Skin of body (tissue), 2 donors: ENCODE measurements around the gene USP16. TPM values are rescaled to one million over a fixed set of nuclear protein-coding genes. Genes with fewer than 3 reads are reported as not detected.

Source experiments
- DNase-seq: peaks from one replicate; lab custom pipeline; 2025; lab: John Stamatoyannopoulos, UW
- total RNA-seq: library from RNA; depleted of rRNA; stranded (reverse); fragments of >200 nt; gene quantifications from one replicate; pipeline ENCODE4 v1.2.3, GENCODE V29; 2014

USP16 gene
- total RNA-seq, 1 donor from 2014 or later, result 33.1 TPM

DNA sequence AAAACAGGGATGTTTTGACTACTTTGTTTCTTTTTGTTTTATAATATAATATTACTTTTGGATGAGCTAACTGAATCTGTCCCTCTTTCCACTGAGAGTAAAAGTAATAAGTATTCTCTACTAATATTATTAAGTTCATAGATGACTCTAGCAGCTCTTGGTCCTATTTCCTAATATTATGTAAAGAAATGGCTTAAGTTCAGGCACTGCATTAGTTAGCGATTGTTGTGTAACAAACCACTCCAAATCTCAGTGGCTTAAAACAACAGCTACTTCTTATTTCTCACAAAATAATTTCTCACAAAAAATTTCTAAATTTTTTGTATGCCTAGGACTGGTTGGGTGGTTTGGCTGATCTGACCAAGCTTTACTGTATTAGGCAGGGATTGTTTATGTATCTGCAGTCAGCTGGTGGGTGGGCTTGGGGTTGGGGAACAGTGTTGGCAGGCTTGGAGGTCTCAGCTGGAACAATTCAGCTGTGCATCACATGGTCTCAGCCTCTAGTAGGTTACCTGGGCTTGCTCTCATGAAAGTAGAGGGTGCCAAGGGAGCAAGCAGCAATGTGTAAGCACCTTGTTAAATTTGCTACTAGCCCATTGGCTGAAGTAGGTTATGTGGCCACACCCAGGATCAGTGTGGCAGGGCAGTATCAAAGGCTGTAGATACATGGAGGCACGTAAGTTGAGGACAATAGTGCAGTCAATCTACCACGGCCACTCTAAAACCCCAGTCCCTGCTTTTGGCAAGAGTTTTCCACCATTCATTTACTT lies 57.8 kb downstream of the USP16 start:
- DNase-seq, result no peak

DNA sequence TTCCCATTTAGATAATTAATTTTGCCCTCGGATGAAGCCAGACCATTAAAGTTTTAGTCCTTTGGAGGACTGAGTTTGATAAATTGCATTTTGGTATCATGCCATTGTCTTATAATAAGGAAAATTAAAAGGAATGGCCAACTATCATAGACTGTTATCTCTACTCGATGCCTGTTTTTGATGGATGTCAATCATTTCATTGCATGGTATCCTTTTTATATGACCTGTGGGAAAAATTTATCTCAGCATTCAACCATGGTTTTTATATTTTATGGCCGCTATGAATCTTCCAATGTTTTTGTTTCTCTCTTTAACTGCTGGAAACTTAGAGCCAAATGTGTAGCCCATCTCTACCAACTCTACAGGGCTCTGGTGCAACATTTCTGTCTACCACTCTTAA lies 58.8 kb downstream of the USP16 start:
- DNase-seq, result no peak

DNA sequence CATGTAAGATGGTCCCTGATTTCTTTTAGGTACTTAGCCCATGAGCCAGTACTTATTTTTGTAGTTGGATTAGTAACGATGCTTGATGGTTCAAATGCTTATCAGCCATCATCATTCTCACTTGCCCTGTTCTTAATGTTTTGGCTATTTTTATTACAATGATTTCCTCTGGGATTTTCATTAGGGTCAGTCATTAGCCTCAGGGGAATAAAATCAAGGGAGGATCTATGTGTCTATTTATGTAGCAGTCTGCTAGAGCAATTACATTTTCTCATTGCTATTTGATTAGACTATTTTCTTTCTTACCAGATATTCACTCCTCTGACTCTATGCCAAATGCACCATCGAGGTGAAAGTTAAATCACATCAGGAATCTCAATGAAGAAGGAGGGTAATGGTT lies 59.9 kb downstream of the USP16 start:
- DNase-seq, result no peak

DNA sequence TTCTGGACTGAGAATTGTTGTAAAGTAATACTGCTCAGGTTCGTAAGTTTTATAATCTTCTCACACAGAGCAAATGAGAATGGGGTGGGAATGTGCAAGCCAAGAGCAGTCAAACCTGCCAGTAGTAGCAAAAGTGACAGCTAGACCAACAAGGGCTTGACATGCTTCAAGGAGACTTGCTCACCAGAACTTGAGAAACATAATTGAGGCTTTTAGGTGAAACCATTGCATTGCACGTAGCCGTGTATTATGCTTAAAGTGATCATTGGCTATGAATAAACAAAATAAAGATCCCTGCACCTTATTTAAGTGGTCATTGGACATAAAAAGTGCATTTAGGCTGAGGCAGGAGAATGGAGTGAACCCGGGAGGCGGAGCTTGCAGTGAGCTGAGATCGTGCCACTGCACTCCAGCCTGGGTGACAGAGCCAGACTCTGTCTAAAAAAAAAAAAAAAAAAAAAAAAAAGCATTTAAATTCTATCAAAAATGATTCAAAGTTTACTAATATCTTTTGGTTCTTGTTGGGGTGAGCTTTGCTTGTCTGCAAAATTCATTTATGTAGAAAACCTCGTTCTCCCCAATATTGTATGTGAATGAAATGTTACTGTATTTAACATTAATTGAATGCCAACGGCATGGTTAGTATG lies 60.8 kb downstream of the USP16 start:
- DNase-seq, result no peak

DNA sequence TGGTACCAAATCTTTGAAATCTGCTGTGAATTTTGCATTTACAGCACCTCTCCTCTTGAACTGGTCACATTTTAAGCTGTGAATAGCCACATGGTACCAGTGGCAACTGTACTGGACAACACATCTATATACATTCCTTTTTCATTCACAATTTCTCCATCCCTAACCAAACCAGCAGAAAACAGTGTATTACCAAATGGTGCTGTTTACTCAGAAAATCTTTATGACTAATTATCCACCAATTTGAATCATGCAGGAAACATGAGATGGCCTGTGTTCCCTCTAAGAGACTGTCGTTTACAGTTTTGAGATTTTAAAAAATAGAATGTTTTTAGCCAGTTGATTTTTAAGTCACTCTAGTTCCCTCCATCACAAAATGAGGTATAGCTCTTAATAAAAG lies 66.6 kb downstream of the USP16 start:
- no peak for DNase-seq

DNA sequence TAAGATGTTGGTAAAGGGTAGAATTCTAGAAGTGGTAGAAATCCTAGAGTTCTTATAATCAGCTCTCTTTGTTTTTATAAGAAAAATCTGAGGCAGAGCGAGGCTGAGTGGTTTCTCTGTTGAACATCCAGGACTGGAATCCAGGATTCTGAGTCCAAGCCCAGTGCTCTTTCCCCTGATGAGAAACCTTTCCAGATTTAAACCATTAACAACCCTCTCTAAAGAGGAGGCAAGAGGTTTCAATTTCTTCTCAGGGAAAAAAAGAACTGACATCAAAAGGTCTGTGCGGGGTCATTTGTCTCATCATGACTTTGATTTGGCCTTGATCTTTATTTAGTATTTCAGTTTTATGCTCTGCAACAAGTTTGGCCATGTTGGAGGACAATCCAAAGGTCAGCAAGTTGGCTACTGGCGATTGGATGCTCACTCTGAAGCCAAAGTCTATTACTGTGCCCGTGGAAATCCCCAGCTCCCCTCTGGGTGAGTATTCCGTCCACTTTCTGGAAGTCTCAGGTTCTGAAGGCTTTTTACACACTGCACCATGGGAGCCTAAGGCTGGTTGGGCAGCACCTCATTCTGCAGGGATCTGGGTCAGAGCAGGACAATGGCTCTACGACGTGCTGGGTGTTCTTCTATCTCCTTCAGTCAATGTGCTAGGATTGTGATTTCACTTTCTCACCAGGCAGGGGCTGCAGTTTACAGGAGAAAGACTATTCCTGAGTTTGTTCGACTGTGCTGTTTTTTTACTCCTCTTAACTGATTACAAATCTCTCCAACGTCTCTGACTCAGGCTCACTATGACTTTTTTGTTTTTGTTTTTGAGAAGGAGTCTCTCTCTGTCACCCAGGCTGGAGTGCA lies 67.9 kb downstream of the USP16 start:
- no peak for DNase-seq

DNA sequence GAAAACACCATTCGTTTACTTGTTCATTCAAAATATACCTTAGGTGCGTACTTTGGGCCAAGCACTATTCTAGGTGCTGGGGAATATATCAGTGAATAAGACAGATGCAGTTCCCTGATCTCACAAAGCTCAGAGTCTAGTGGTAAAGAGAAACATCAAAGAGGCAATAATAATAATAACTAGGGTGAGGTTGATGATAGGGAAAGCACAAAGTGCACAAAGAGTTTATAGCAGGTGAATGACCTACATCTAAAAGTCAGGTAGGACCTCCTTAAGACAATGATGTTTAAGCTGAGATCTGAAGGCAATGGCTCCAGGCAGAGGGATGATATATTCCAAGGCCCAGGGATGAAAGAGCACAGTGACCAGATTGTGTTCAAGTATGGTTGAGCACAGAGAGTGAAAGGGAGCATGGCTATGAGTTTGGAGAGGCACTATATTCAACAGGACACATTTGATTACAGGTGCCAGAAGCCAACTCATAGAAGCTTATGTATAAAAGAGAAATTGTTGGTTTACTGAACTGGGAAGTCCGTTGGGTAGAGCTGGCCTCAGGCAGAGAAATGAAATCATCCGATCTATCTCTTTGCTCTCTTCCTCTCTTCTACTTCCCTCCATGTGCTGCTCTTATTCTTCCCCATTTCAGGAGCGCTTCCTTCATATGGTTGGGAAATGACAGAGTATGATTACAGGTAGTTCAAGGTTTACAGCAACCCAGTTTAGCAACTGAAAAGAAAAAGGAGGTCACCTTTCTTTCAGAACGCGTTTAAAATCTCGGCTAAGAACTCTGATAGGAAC lies 71.9 kb downstream of the USP16 start:
- DNase-seq, result no peak

DNA sequence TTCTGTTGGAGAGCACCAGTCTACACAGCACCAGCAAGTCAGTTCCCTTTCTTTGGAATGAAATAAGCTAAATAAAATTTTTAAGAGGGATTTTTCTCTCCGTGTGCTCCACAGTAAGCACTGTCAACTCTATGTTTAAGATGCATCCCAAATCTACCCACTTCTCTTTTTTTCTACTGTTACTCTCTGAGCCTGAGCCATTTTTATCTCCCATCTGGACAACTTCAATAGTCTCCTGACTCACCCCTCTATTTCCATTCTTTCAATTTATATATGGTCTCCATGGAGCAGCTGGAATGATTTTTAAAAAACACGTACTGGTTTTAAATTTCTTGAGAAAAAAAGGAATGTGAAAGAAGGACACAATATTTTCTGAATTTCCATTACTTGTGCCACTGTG lies 73.7 kb downstream of the USP16 start:
- DNase-seq, result no peak

DNA sequence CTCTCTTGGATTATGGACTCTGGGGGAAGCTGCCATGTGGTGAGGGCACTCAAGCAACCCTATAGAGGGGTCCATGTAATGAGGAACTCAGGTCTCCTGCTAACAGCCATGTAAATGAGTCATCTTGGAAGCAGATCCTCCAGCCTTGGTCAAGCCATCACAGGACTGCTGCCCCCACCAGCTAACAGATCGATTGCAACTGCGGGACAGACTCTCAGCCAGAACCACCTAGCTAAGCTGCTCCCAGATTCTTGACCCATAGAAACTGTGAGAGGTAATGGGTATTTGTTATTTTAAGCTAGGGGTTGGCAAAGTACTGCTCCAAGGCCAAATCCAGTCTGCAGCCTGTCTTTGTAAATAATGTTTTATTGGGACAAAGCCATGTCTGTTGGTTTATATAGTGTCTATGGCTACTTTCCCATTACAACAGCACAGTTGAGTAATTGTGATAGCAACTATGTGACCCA lies 78.4 kb downstream of the USP16 start:
- no peak for DNase-seq

Other genes starting within 250 kb of the USP16 start
- gene LTN1, start 31.8 kb upstream of the USP16 start, total RNA-seq, result 38.9 TPM
- gene RWDD2B, start 5.3 kb upstream of the USP16 start, total RNA-seq, result 9.9 TPM
- gene CCT8, start 49.0 kb downstream of the USP16 start, total RNA-seq, result 114 TPM
- 12.9 TPM for gene MAP3K7CL, start 106.0 kb downstream of the USP16 start, total RNA-seq